WTC11 (cell line): Measurements from ENCODE around the gene NCSTN. TPM values are rescaled to one million over a fixed set of nuclear protein-coding genes. Genes with fewer than 3 reads are reported as not detected.
A peak's percentile ranks its signal among the peaks of the same experiment; 100 is the strongest.

Experiments
- ATAC-seq: fragments of 200-7000 bp; cut with Tn5 transposase; 2 replicates; pipeline ENCODE4 v1.10.0; 2021; ENCODE audit warnings: mild to moderate bottlenecking, moderate library complexity
- CTCF ChIA-PET: fragments of 300-600 bp; sonication (Branson Sonifier 250); formaldehyde crosslinking; loops from one replicate; lab custom pipeline; 2021; ENCODE audit warnings: antibody characterized with exemption; lab: Charles Lee
- POLR2A ChIA-PET: fragments of 350-600 bp; sonication (Branson Sonifier 250); formaldehyde crosslinking; loops from one replicate; lab custom pipeline; 2021; ENCODE audit warnings: antibody characterized with exemption; lab: Charles Lee
- DNase-seq: peaks from one replicate; pipeline ENCODE4 v3.0.0; 2021; ENCODE audit warnings: low spot score
- H3K27ac Mint-ChIP-seq: 2 replicates; pipeline ENCODE4 v1.8.0; 2021; ENCODE audit warnings: mixed read lengths
- H3K27me3 Mint-ChIP-seq: 2 replicates; pipeline ENCODE4 v1.8.0; 2021; ENCODE audit warnings: low read depth, mild to moderate bottlenecking, moderate library complexity, mixed read lengths
- H3K36me3 Mint-ChIP-seq: 2 replicates; pipeline ENCODE4 v1.8.0; 2021; ENCODE audit warnings: mixed read lengths
- H3K4me1 Mint-ChIP-seq: 2 replicates; pipeline ENCODE4 v1.8.0; 2022; ENCODE audit warnings: mixed read lengths
- H3K4me3 Mint-ChIP-seq: 2 replicates; pipeline ENCODE4 v1.8.0; 2021; ENCODE audit warnings: mild to moderate bottlenecking, moderate library complexity, mixed read lengths
- H3K9me3 Mint-ChIP-seq: 2 replicates; pipeline ENCODE4 v1.8.0; 2021; ENCODE audit warnings: mixed read lengths
- ARID4B ChIP-seq: sonication (generic); formaldehyde crosslinking; IDR thresholded peaks from 2 replicates; pipeline ENCODE4 v1.8.0; 2023; ENCODE audit warnings: missing genetic modification reagents, mild to moderate bottlenecking, borderline replicate concordance
- CREB1 ChIP-seq: sonication (generic); formaldehyde crosslinking; IDR thresholded peaks from 2 replicates; pipeline ENCODE4 v1.8.0; 2023; ENCODE audit warnings: mild to moderate bottlenecking, missing genetic modification reagents
- ERG ChIP-seq: fragments of 250-450 bp; sonication (Bioruptor Pico); IDR thresholded peaks from 2 replicates; pipeline ENCODE4 v1.8.0; 2021; ENCODE audit warnings: mild to moderate bottlenecking
- GABPB1 ChIP-seq: sonication (generic); formaldehyde crosslinking; IDR thresholded peaks from 2 replicates; pipeline ENCODE4 v1.8.1; 2023; ENCODE audit warnings: mild to moderate bottlenecking, missing genetic modification reagents
- MAX ChIP-seq: sonication (generic); formaldehyde crosslinking; IDR thresholded peaks from 2 replicates; pipeline ENCODE4 v1.8.0; 2022; ENCODE audit warnings: mild to moderate bottlenecking, missing genetic modification reagents
- MYBL2 ChIP-seq: sonication (generic); formaldehyde crosslinking; IDR thresholded peaks from 2 replicates; pipeline ENCODE4 v1.8.1; 2023; ENCODE audit warnings: mild to moderate bottlenecking, moderate library complexity, missing genetic modification reagents
- NFE2L1 ChIP-seq: sonication (generic); formaldehyde crosslinking; IDR thresholded peaks from 2 replicates; pipeline ENCODE4 v1.8.1; 2023; ENCODE audit warnings: missing genetic modification reagents
- PRRX2 ChIP-seq: fragments of 250-450 bp; sonication (Bioruptor Pico); IDR thresholded peaks from 2 replicates; pipeline ENCODE4 v1.8.0; 2021; ENCODE audit warnings: mild to moderate bottlenecking
- SMAD4 ChIP-seq: sonication (generic); formaldehyde crosslinking; IDR thresholded peaks from 2 replicates; pipeline ENCODE4 v1.8.0; 2022; ENCODE audit warnings: mild to moderate bottlenecking, missing genetic modification reagents
- TEAD1 ChIP-seq: sonication (generic); formaldehyde crosslinking; IDR thresholded peaks from 2 replicates; pipeline ENCODE4 v1.8.0; 2022; ENCODE audit warnings: mild to moderate bottlenecking, missing genetic modification reagents
- USF2 ChIP-seq: sonication (generic); formaldehyde crosslinking; IDR thresholded peaks from 2 replicates; pipeline ENCODE4 v1.8.1; 2023; ENCODE audit warnings: mild to moderate bottlenecking, missing genetic modification reagents, moderate library complexity
- ZNF263 ChIP-seq: sonication (generic); formaldehyde crosslinking; IDR thresholded peaks from 2 replicates; pipeline ENCODE4 v1.8.1; 2022; ENCODE audit warnings: low read depth, mild to moderate bottlenecking, moderate library complexity, missing genetic modification reagents
- total RNA-seq: library from RNA; stranded (reverse); gene quantifications from 3 replicates; pipeline ENCODE4 v1.2.3, GENCODE V29; 2021
- TF ChIP-seq, protein P1 (sequence below): sonication (generic); formaldehyde crosslinking; IDR thresholded peaks from 2 replicates; pipeline ENCODE4 v1.8.1; 2022; ENCODE audit warnings: missing genetic modification reagents, borderline replicate concordance

Gene NCSTN
- total RNA-seq, 1 experiment from 2014 or later = 72.7 TPM

GRCh38 chr1:160300173-160300572 lies 43.0 kb upstream of the NCSTN start:
- Mint-ChIP-seq H3K36me3 (peaks cover 65% of the 10 kb centered on the region), H3K9me3 (no peaks in the 10 kb centered on the region), H3K27ac (no peak overlapping the region), H3K4me1 (no peaks in the 10 kb centered on the region), H3K4me3 (no peak overlapping the region), H3K27me3 (no peaks in the 10 kb centered on the region)
- DNase-seq = no peak
- ATAC-seq = no peak
- CTCF ChIA-PET = interaction anchor here (3.0 kb wide), 1 partner anchor 9 kb away, joined by 20 read pairs; no protein-coding TSS in a partner anchor
- POLR2A ChIA-PET = no interaction called here
- no peak for TF ChIP-seq ERG
- TF ChIP-seq NFE2L1 (CRISPR knock-in tag) = no peak
- TF ChIP-seq PRRX2 (CRISPR knock-in tag) = no peak
- TF ChIP-seq ZNF263 = no peak
- TF ChIP-seq USF2 = no peak
- TF ChIP-seq CREB1 (CRISPR knock-in tag) = no peak

- Mint-ChIP-seq H3K4me1 (peaks cover 33% of the 10 kb centered on the region), H3K27me3 (no peaks in the 10 kb centered on the region), H3K4me3 (peak overlapping the region; percentile 35), H3K36me3 (peaks cover 65% of the 10 kb centered on the region), H3K9me3 (no peaks in the 10 kb centered on the region), H3K27ac (peak overlapping the region; percentile 74; the same call in 1 of the 2 replicates)
- DNase-seq (peak; percentile 67), ATAC-seq (peak; percentile 100)
- ChIA-PET CTCF (interaction anchor here (0.6 to 4.2 kb wide), 8 partner anchors 15 to 221 kb away, joined by 3 to 49 read pairs (median 5); no protein-coding TSS in a partner anchor), POLR2A (interaction anchor here (0.6 to 2.3 kb wide), 5 partner anchors 16 to 68 kb away, joined by 3 to 7 read pairs (median 4); partner anchors contain the start of genes DCAF8 and PEX19)
- TF ChIP-seq MYBL2 (CRISPR knock-in tag) = no peak
- peak; percentile 61; the same call in 1 of the 2 replicates for TF ChIP-seq ARID4B
- TF ChIP-seq TEAD1 (CRISPR knock-in tag) = peak; percentile 24; the same call in 1 of the 2 replicates
- TF ChIP-seq MAX (CRISPR knock-in tag) = 0 out of 2 replicates have a peak, but pooled peaks have one; percentile 20
- no peak for TF ChIP-seq GABPB1
- TF ChIP-seq SMAD4 (CRISPR knock-in tag) = no peak
- TF ChIP-seq, protein P1, sequence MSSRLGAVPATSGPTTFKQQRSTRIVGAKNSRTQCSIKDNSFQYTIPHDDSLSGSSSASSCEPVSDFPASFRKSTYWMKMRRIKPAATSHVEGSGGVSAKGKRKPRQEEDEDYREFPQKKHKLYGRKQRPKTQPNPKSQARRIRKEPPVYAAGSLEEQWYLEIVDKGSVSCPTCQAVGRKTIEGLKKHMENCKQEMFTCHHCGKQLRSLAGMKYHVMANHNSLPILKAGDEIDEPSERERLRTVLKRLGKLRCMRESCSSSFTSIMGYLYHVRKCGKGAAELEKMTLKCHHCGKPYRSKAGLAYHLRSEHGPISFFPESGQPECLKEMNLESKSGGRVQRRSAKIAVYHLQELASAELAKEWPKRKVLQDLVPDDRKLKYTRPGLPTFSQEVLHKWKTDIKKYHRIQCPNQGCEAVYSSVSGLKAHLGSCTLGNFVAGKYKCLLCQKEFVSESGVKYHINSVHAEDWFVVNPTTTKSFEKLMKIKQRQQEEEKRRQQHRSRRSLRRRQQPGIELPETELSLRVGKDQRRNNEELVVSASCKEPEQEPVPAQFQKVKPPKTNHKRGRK (CRISPR knock-in tag) = no peak
These were observed 35.9 kb upstream of the NCSTN start for GRCh38 chr1:160307118-160307791.
